Activated CD8-positive, alpha-beta memory T cell treated with anti-CD3 and anti-CD28 coated beads for 48 hours (primary cell): ENCODE results near the gene LYL1.

ENCODE experiments used
- DNase-seq, 3 experiments: peaks; one replicate each; pipeline ENCODE4 v3.0.0-alpha.2; 2020; ENCODE audit warnings: low read depth in 2 of 3, low spot score in 2 of 3

The LYL1 gene

GRCh38 chr19:13058951-13059660 is 43.6 kb downstream of the LYL1 start:
- no peak for DNase-seq

GRCh38 chr19:13057744-13058143 is 44.9 kb downstream of the LYL1 start:
- no peak for DNase-seq

GRCh38 chr19:13057147-13057572 is 45.5 kb downstream of the LYL1 start:
- DNase-seq, result no peak

- no peak for DNase-seq
Measured at GRCh38 chr19:13056052-13056660, 46.5 kb downstream of the LYL1 start.

- no peak for DNase-seq
Measured at GRCh38 chr19:13055213-13056051, 47.2 kb downstream of the LYL1 start.

GRCh38 chr19:13054626-13055212 is 47.9 kb downstream of the LYL1 start:
- DNase-seq, result no peak

GRCh38 chr19:13053761-13054625 is 48.7 kb downstream of the LYL1 start:
- DNase-seq, result no peak

- DNase-seq, result no peak
Measured at GRCh38 chr19:13053238-13053637, 49.4 kb downstream of the LYL1 start.

GRCh38 chr19:13052447-13053175 is 50.0 kb downstream of the LYL1 start:
- DNase-seq, result no peak

- no peak for DNase-seq
Measured at GRCh38 chr19:13051557-13052165, 51.0 kb downstream of the LYL1 start.

GRCh38 chr19:13050274-13050673 is 52.4 kb downstream of the LYL1 start:
- DNase-seq, result no peak
